ENCODE measurements around the gene RFWD3. TPM values are rescaled to one million over a fixed set of nuclear protein-coding genes. Genes with fewer than 3 reads are reported as not detected.
"Not testable (repeated sequence)": the region's sequence is repeated elsewhere in the genome, so short reads cannot be mapped to it uniquely, and the experiment has no call there.

The RFWD3 gene
- total RNA-seq, 5 donors from 2014 or later (not counting 1 experiment from before 2014, with no cell fraction given): 42.6 to 52.0 (median 49.0) TPM

DNA sequence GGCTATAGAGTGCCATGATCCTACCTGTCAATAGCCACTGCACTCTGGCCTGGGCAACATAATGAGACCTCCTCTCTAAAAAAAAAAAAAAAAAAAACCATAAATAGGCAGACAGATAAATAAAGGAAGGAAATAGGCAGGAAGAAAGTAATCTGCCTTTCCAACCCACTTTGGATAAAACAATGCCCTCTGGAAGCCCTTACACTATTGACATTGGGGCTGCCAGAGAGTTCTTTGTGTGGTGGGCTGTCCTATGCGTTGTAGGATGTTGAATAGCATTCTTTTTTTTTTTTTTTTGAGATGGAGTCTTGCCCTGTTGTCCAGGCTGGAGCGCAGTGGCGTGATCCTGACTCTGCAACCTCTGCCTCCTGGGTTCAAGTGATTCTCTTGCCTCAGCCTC lies 7.2 kb upstream of the RFWD3 start:
- no peak for ATAC-seq (replicated peaks in 1 of 4)
- Histone ChIP-seq H3K36me3 (ENCODE audit: control insufficient read depth in 2 of 2, extremely low read depth in 1 of 2, insufficient read depth in 1 of 2, low read length in 1 of 2) (peaks cover 9 to 47% of the 10 kb centered on the region in 2 donors), H3K27ac (ENCODE audit: low read length) (no peak overlapping the region), H3K27me3 (replicated peaks in 1 of 2; ENCODE audit: control insufficient read depth in 2 of 2, extremely low read depth in 1 of 2, insufficient read depth in 2 of 2, low read length in 1 of 2) (no peaks in the 10 kb centered on the region), H3K9me3 (no peaks in the 10 kb centered on the region), H3K4me1 (ENCODE audit: control insufficient read depth in 1 of 2, extremely low read depth in 1 of 2, insufficient read depth in 2 of 2, low read length in 2 of 2) (no peaks in the 10 kb centered on the region), H3K4me3 (ENCODE audit: control insufficient read depth in 1 of 2, extremely low read depth in 1 of 2, low read length in 1 of 2) (no peak overlapping the region)
- Mint-ChIP-seq H3K27ac (peak overlapping the region in 1 of 2 donors; percentile 52), H3K27me3 (no peaks in the 10 kb centered on the region), H3K4me3 (no peak overlapping the region), H3K36me3 (peaks cover 48% of the 10 kb centered on the region), H3K4me1 (no peaks in the 10 kb centered on the region), H3K9me3 (no peaks in the 10 kb centered on the region)
- ChIA-PET POLR2A (interaction anchor here in 1 of 2 donors (0.7 kb wide), 1 partner anchor 887 kb away, joined by 8 read pairs; no protein-coding TSS in a partner anchor), CTCF (no interaction called here)
- no CpG with 5 or more reads among the region's 3 CpGs for WGBS (ENCODE audit: insufficient coverage)
- no peak for DNase-seq

DNA sequence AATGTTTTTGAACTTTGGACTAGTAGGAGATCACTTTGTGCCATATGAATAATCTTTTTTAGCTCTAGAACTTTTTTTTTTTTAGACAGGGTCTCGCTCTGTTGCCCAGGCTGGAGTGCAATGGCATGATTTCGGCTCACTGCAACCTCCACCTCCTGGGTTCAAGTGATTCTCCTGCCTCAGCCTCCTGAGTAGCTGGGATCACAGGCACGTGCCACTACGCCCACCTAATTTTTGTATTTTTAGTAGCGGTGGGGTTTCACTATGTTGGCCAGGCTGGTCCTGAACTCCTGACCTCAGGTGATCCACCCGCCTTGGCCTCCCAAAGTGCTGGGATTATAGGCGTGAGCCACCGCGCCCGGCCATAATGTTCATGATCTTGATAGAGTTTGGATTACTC lies 2.2 kb upstream of the RFWD3 start:
- H3K27ac ChIP-seq (ENCODE audit: low read length); H3K9me3 ChIP-seq; H3K4me3 ChIP-seq (ENCODE audit: control insufficient read depth in 1 of 2, extremely low read depth in 1 of 2, low read length in 1 of 2); H3K27me3 ChIP-seq (replicated peaks in 1 of 2; ENCODE audit: control insufficient read depth in 2 of 2, extremely low read depth in 1 of 2, insufficient read depth in 2 of 2, low read length in 1 of 2); H3K9me3 Mint-ChIP-seq; POLR2A ChIA-PET; DNase-seq; H3K27me3 Mint-ChIP-seq; ATAC-seq (replicated peaks in 1 of 4); H3K27ac Mint-ChIP-seq: not testable (repeated sequence)
- 100% methylated on average over 1 of the region's 10 CpGs for WGBS (ENCODE audit: insufficient coverage)
- H3K4me1 Mint-ChIP-seq: peaks cover 18 to 27% (median 23%) of the 10 kb centered on the region in 3 donors
- peaks cover 0 to 23% of the 10 kb centered on the region in 2 experiments for H3K4me1 ChIP-seq (ENCODE audit: control insufficient read depth in 1 of 2, extremely low read depth in 1 of 2, insufficient read depth in 2 of 2, low read length in 2 of 2)
- peaks cover 4 to 23% of the 10 kb centered on the region in 2 donors for H3K36me3 ChIP-seq (ENCODE audit: control insufficient read depth in 2 of 2, extremely low read depth in 1 of 2, insufficient read depth in 1 of 2, low read length in 1 of 2)
- peaks cover 21% of the 10 kb centered on the region for H3K36me3 Mint-ChIP-seq
- H3K4me3 Mint-ChIP-seq: peak overlapping the region in 1 of 3 donors; percentile 51
- CTCF ChIA-PET: interaction anchor here in 1 of 2 donors (0.6 kb wide), 1 partner anchor 63 kb away, joined by 4 read pairs; no protein-coding TSS in a partner anchor

DNA sequence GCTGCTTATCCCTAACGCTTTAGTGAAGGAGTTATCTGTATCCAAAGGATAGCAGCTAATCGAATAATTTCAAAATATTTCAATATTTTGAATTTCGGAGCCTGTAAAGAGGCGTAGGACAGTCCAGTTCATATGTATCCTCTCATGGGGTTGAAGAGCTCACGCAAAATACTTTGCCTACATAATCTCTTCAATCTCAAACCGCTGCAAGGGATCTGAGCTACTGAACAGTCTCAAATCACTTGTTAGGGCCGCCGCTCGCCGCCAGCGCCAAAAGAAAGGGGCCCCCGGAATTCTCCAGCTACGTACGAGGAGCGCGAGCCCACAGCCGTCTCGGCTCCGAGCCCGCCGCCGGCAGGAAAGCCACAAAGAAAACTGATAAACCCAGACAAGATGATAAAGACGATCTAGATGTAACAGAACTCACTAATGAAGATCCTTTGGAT lies 601 bp upstream of the RFWD3 start:
- POLR2A ChIA-PET: interaction anchor here (0.5 to 1.7 kb wide), 11 partner anchors 9 to 980 kb away, joined by 3 to 16 read pairs (median 9); partner anchors contain the start of genes GLG1 (in 1 of the 2), KARS1 (in 1 of the 2), TERF2IP (in 1 of the 2) and WDR59 (in 1 of the 2)
- no peak overlapping the region for H3K27ac ChIP-seq (ENCODE audit: low read length)
- Mint-ChIP-seq H3K9me3 (no peaks in the 10 kb centered on the region), H3K27ac (peak overlapping the region; percentile 70 to 93), H3K36me3 (peaks cover 21% of the 10 kb centered on the region), H3K27me3 (no peaks in the 10 kb centered on the region), H3K4me1 (peaks cover 30 to 41% (median 39%) of the 10 kb centered on the region in 3 donors), H3K4me3 (peak overlapping the region; percentile 94 to 96 (median 94))
- CTCF ChIA-PET: interaction anchor here (0.7 to 1.6 kb wide), 10 partner anchors 9 to 475 kb away, joined by 3 to 7 read pairs (median 4); no protein-coding TSS in a partner anchor
- 0% methylated on average over 8 of the region's 23 CpGs for WGBS (ENCODE audit: insufficient coverage)
- peaks cover 0 to 23% of the 10 kb centered on the region in 2 experiments for H3K4me1 ChIP-seq (ENCODE audit: control insufficient read depth in 1 of 2, extremely low read depth in 1 of 2, insufficient read depth in 2 of 2, low read length in 2 of 2)
- no peaks in the 10 kb centered on the region for H3K9me3 ChIP-seq
- ATAC-seq (replicated peaks in 1 of 4): no peak
- peaks cover 4 to 31% of the 10 kb centered on the region in 2 donors for H3K36me3 ChIP-seq (ENCODE audit: control insufficient read depth in 2 of 2, extremely low read depth in 1 of 2, insufficient read depth in 1 of 2, low read length in 1 of 2)
- H3K4me3 ChIP-seq (ENCODE audit: control insufficient read depth in 1 of 2, extremely low read depth in 1 of 2, low read length in 1 of 2): peak overlapping the region; percentile 79 to 99
- DNase-seq: peak in 18 of 35 experiments; percentile 1 to 43 (median 6)
- H3K27me3 ChIP-seq (replicated peaks in 1 of 2; ENCODE audit: control insufficient read depth in 2 of 2, extremely low read depth in 1 of 2, insufficient read depth in 2 of 2, low read length in 1 of 2): no peaks in the 10 kb centered on the region

DNA sequence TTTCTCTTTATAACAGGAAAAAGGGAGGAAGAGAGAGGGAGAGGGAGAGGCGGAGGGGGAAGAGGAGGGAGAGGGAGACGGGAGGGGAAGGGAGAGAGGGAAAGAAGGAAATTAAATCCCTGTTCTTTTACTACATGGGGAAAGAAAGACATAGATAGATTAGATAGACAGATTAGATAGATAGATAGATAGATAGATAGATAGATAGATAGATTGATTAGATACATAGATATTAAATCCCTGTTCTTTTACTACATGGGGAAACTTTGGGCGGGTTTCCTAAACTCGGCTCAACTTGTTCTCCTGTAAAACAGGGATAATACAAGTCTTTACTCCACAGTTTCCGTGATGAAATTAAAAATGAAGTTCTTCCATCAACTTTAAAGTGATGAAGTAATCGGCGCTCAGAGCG lies 661 bp downstream of the RFWD3 start:
- Histone ChIP-seq H3K27ac (ENCODE audit: low read length) (no peak overlapping the region), H3K4me3 (ENCODE audit: control insufficient read depth in 1 of 2, extremely low read depth in 1 of 2, low read length in 1 of 2) (peak overlapping the region; percentile 62 to 99), H3K9me3 (no peaks in the 10 kb centered on the region), H3K36me3 (ENCODE audit: control insufficient read depth in 2 of 2, extremely low read depth in 1 of 2, insufficient read depth in 1 of 2, low read length in 1 of 2) (peaks cover 4 to 35% of the 10 kb centered on the region in 2 donors), H3K27me3 (replicated peaks in 1 of 2; ENCODE audit: control insufficient read depth in 2 of 2, extremely low read depth in 1 of 2, insufficient read depth in 2 of 2, low read length in 1 of 2) (no peaks in the 10 kb centered on the region), H3K4me1 (ENCODE audit: control insufficient read depth in 1 of 2, extremely low read depth in 1 of 2, insufficient read depth in 2 of 2, low read length in 2 of 2) (peaks cover 0 to 25% of the 10 kb centered on the region in 2 experiments)
- H3K9me3 Mint-ChIP-seq: no peaks in the 10 kb centered on the region
- no peak overlapping the region for H3K27ac Mint-ChIP-seq
- no peak for DNase-seq
- H3K36me3 Mint-ChIP-seq: peaks cover 15% of the 10 kb centered on the region
- ATAC-seq (replicated peaks in 1 of 4): no peak
- peak overlapping the region; percentile 94 to 96 (median 94) for H3K4me3 Mint-ChIP-seq
- no peaks in the 10 kb centered on the region for H3K27me3 Mint-ChIP-seq
- WGBS (ENCODE audit: insufficient coverage): 0% methylated on average over 3 of the region's 8 CpGs
- H3K4me1 Mint-ChIP-seq: peaks cover 41 to 52% (median 49%) of the 10 kb centered on the region in 3 donors
- POLR2A ChIA-PET: interaction anchor here (0.6 to 1.7 kb wide), 4 partner anchors 59 to 981 kb away, joined by 3 to 10 read pairs (median 6); partner anchors contain the start of genes GLG1 (in 1 of the 2), KARS1 (in 1 of the 2), TERF2IP (in 1 of the 2) and WDR59 (in 1 of the 2)
- CTCF ChIA-PET: interaction anchor here (0.6 to 1.6 kb wide), 4 partner anchors 10 to 38 kb away, joined by 3 to 7 read pairs (median 6); no protein-coding TSS in a partner anchor

DNA sequence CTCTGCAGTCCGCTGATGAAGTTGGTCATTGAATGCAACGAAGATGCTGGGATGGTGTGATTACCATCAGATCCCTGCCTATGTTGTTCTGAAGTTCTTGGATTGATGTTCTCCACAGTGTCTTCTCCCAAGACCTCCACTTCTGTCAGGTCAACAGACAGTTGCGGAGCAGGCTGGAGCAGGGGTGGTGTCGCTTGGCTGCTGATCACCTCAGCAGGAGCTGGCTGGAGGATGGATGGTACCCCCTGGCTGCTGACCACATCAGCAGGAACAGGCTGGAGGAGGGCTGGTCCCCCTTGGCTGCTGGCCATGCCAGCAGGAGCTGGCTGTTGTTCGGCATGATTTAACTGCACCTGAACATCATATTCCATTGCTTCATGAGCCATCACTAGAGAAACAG lies 5.6 kb downstream of the RFWD3 start:
- H3K9me3 Mint-ChIP-seq: no peaks in the 10 kb centered on the region
- H3K4me3 Mint-ChIP-seq: no peak overlapping the region
- no peak for ATAC-seq (replicated peaks in 1 of 4)
- no peak overlapping the region for H3K4me3 ChIP-seq (ENCODE audit: control insufficient read depth in 1 of 2, extremely low read depth in 1 of 2, low read length in 1 of 2)
- no peak overlapping the region for H3K27ac ChIP-seq (ENCODE audit: low read length)
- peaks cover 68 to 88% (median 84%) of the 10 kb centered on the region in 3 donors for H3K4me1 Mint-ChIP-seq
- H3K36me3 Mint-ChIP-seq: peaks cover 48% of the 10 kb centered on the region
- no peak for DNase-seq
- H3K27ac Mint-ChIP-seq: no peak overlapping the region
- ChIA-PET CTCF (interaction anchor here in 1 of 2 donors (0.9 kb wide), 1 partner anchor 10 kb away, joined by 4 read pairs; no protein-coding TSS in a partner anchor), POLR2A (interaction anchor here in 1 of 2 donors (0.6 kb wide), 1 partner anchor 324 kb away, joined by 3 read pairs; the partner anchor contains the start of gene WDR59)
- H3K27me3 ChIP-seq (replicated peaks in 1 of 2; ENCODE audit: control insufficient read depth in 2 of 2, extremely low read depth in 1 of 2, insufficient read depth in 2 of 2, low read length in 1 of 2): no peaks in the 10 kb centered on the region
- peaks cover 3 to 40% of the 10 kb centered on the region in 2 experiments for H3K4me1 ChIP-seq (ENCODE audit: control insufficient read depth in 1 of 2, extremely low read depth in 1 of 2, insufficient read depth in 2 of 2, low read length in 2 of 2)
- H3K9me3 ChIP-seq: no peaks in the 10 kb centered on the region
- 94% methylated on average over 2 of the region's 5 CpGs for WGBS (ENCODE audit: insufficient coverage)
- peaks cover 13 to 75% of the 10 kb centered on the region in 2 donors for H3K36me3 ChIP-seq (ENCODE audit: control insufficient read depth in 2 of 2, extremely low read depth in 1 of 2, insufficient read depth in 1 of 2, low read length in 1 of 2)
- no peaks in the 10 kb centered on the region for H3K27me3 Mint-ChIP-seq

DNA sequence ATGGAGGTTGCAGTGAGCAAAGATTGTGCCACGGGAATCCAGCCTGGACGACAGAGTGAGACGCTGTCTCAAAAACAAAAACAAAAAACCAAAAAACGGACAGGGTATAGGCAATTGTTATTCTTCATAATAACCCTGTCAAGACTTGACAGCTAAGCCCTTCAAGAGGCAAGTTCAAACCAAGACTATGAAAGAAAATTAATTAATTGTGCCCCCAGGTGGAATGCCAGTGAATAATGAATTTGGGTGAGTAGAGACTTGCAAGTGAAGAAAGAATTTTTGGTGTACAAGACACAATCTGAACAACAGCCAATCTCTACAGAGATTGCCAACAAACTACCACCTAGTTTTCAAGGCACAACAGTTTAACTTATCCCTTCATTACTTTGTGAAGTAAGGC lies 6.3 kb downstream of the RFWD3 start:
- H3K4me1 Mint-ChIP-seq: peaks cover 69 to 90% (median 88%) of the 10 kb centered on the region in 3 donors
- WGBS (ENCODE audit: insufficient coverage): no CpG with 5 or more reads among the region's 4 CpGs
- Histone ChIP-seq H3K4me3 (ENCODE audit: control insufficient read depth in 1 of 2, extremely low read depth in 1 of 2, low read length in 1 of 2) (no peak overlapping the region), H3K9me3 (no peaks in the 10 kb centered on the region), H3K27me3 (replicated peaks in 1 of 2; ENCODE audit: control insufficient read depth in 2 of 2, extremely low read depth in 1 of 2, insufficient read depth in 2 of 2, low read length in 1 of 2) (no peaks in the 10 kb centered on the region), H3K27ac (ENCODE audit: low read length) (no peak overlapping the region), H3K36me3 (ENCODE audit: control insufficient read depth in 2 of 2, extremely low read depth in 1 of 2, insufficient read depth in 1 of 2, low read length in 1 of 2) (peaks cover 13 to 77% of the 10 kb centered on the region in 2 donors), H3K4me1 (ENCODE audit: control insufficient read depth in 1 of 2, extremely low read depth in 1 of 2, insufficient read depth in 2 of 2, low read length in 2 of 2) (peaks cover 3 to 37% of the 10 kb centered on the region in 2 experiments)
- DNase-seq (no peak), ATAC-seq (replicated peaks in 1 of 4) (no peak)
- ChIA-PET POLR2A (no interaction called here), CTCF (interaction anchor here in 1 of 2 donors (0.6 kb wide), 1 partner anchor 181 kb away, joined by 4 read pairs; no protein-coding TSS in a partner anchor)
- no peak overlapping the region for H3K27ac Mint-ChIP-seq
- peaks cover 51% of the 10 kb centered on the region for H3K36me3 Mint-ChIP-seq
- peak overlapping the region in 2 of 3 donors; percentile 9 to 42 for H3K4me3 Mint-ChIP-seq
- H3K27me3 Mint-ChIP-seq: no peaks in the 10 kb centered on the region
- no peaks in the 10 kb centered on the region for H3K9me3 Mint-ChIP-seq
